Liver (tissue), 9 donors: Measurements from ENCODE around the gene PIEZO1. TPM values are rescaled to one million over a fixed set of nuclear protein-coding genes. Genes with fewer than 3 reads are reported as not detected.

Experiments used
- DNase-seq: peaks from one replicate; pipeline ENCODE4 v3.0.0-alpha.2; 2017; ENCODE audit warnings: low spot score
- H3K27ac ChIP-seq, 2 donors: one replicate each; pipeline ENCODE4 v1.7.0; 2013; ENCODE audit warnings: inconsistent platforms in 2 of 2, low read length in 2 of 2, control low read depth in 1 of 2, low read depth in 1 of 2, mild to moderate bottlenecking in 1 of 2
- H3K27me3 ChIP-seq, 4 donors: one replicate each; pipeline versions ENCODE4 v1.6.1 to v1.7.0; 2013; ENCODE audit warnings: low read length in 3 of 4, inconsistent platforms in 1 of 4, mild to moderate bottlenecking in 1 of 4, moderate library complexity in 1 of 4; ENCODE audit not compliant: control insufficient read depth in 4 of 4, insufficient read depth in 4 of 4
- H3K36me3 ChIP-seq, 4 donors: one replicate each; pipeline versions ENCODE4 v1.6.1 to v1.7.0; 2013; ENCODE audit warnings: low read length in 3 of 4, mild to moderate bottlenecking in 3 of 4, low read depth in 1 of 4, moderate library complexity in 1 of 4; ENCODE audit not compliant: control insufficient read depth in 4 of 4, insufficient read depth in 3 of 4
- H3K4me1 ChIP-seq, 4 donors: one replicate each; pipeline versions ENCODE4 v1.6.1 to v1.7.0; 2013; ENCODE audit warnings: low read length in 3 of 4, mild to moderate bottlenecking in 3 of 4, moderate library complexity in 1 of 4; ENCODE audit not compliant: control insufficient read depth in 4 of 4, insufficient read depth in 4 of 4
- H3K4me3 ChIP-seq, 3 donors: one replicate each; pipeline versions ENCODE4 v1.6.1 to v1.7.0; 2013; ENCODE audit warnings: low read length in 3 of 3, control low read depth in 1 of 3, low read depth in 1 of 3, mild to moderate bottlenecking in 1 of 3
- H3K9ac ChIP-seq, 2 donors: one replicate each; pipeline ENCODE4 v1.7.0; 2013; ENCODE audit warnings: low read length in 2 of 2, mild to moderate bottlenecking in 2 of 2, moderate library complexity in 2 of 2, control low read depth in 1 of 2, low read depth in 1 of 2
- H3K9me3 ChIP-seq, 4 donors: one replicate each; pipeline versions ENCODE4 v1.6.1 to v1.7.0; 2013; ENCODE audit warnings: low read length in 3 of 4; ENCODE audit not compliant: control insufficient read depth in 4 of 4
- EGR1 ChIP-seq, 2 donors: IDR thresholded peaks; 2 replicates each; pipeline ENCODE4 v1.6.1; 2016 to 2018; ENCODE audit warnings: antibody characterized with exemption in 2 of 2, low read depth in 2 of 2
- FOXA1 ChIP-seq: IDR thresholded peaks from 2 replicates; pipeline ENCODE4 v1.6.1; 2016; ENCODE audit warnings: antibody characterized with exemption
- FOXA2 ChIP-seq: IDR thresholded peaks from 2 replicates; pipeline ENCODE4 v1.6.1; 2016; ENCODE audit warnings: antibody characterized with exemption
- GABPA ChIP-seq, 2 donors: IDR thresholded peaks in 1 of 2; conservative IDR thresholded peaks in 1 of 2; 2 replicates each; pipeline ENCODE4 v1.6.1; 2016; ENCODE audit warnings: antibody characterized with exemption in 2 of 2, mild to moderate bottlenecking in 1 of 2, moderate library complexity in 1 of 2
- HNF4A ChIP-seq, 2 donors: conservative IDR thresholded peaks; 2 replicates each; pipeline ENCODE4 v1.6.1; 2016; ENCODE audit warnings: antibody characterized with exemption in 2 of 2, mild to moderate bottlenecking in 2 of 2
- HNF4G ChIP-seq: IDR thresholded peaks from 2 replicates; pipeline ENCODE4 v1.6.1; 2016; ENCODE audit warnings: antibody characterized with exemption
- JUND ChIP-seq, 2 donors: IDR thresholded peaks; 2 replicates each; pipeline ENCODE4 v1.6.1; 2016; ENCODE audit warnings: antibody characterized with exemption in 2 of 2
- NR2F2 ChIP-seq: IDR thresholded peaks from 2 replicates; pipeline ENCODE4 v1.6.1; 2016; ENCODE audit warnings: antibody characterized with exemption
- RAD21 ChIP-seq, 2 donors: IDR thresholded peaks; 2 replicates each; pipeline ENCODE4 v1.6.1; 2016; ENCODE audit warnings: antibody characterized with exemption in 2 of 2, mild to moderate bottlenecking in 2 of 2
- RXRA ChIP-seq, 2 donors: IDR thresholded peaks; 2 replicates each; pipeline ENCODE4 v1.6.1; 2017 to 2018; ENCODE audit warnings: antibody characterized with exemption in 2 of 2, mild to moderate bottlenecking in 1 of 2
- SP1 ChIP-seq: IDR thresholded peaks from 2 replicates; pipeline ENCODE4 v1.6.1; 2018; ENCODE audit warnings: antibody characterized with exemption, mild to moderate bottlenecking
- TAF1 ChIP-seq: conservative IDR thresholded peaks from 2 replicates; pipeline ENCODE4 v1.6.1; 2016; ENCODE audit warnings: antibody characterized with exemption, mild to moderate bottlenecking
- YY1 ChIP-seq: IDR thresholded peaks from 2 replicates; pipeline ENCODE4 v1.6.1; 2016; ENCODE audit warnings: antibody characterized with exemption, mild to moderate bottlenecking
- WGBS: extraction: QIAGEN DNeasy Blood & Tissue Kit; methylation state at CpG from one replicate; pipeline ENCODE4 v1.1.7; 2013; 5-methylcytosine and 5-hydroxymethylcytosine counted together
- polyA plus RNA-seq, 2 donors: library from polyadenylated mRNA; stranded (reverse) in 1 of 2; unstranded in 1 of 2; fragments of 200-250 nt in 1 of 2; fragments of >200 nt in 1 of 2; fragmentation: Nextera tagmentation in 1 of 2; extraction: Ambion mirVana in 1 of 2; gene quantifications; one replicate each; pipeline versions ENCODE4 v1.2.1 to v1.2.3, GENCODE V29; 2013 to 2015
- total RNA-seq, 2 donors: library from RNA; depleted of rRNA; stranded (reverse); fragments of >200 nt; gene quantifications; one replicate each; pipeline ENCODE4 v1.2.3, GENCODE V29; 2014
- TF ChIP-seq, protein P1 (sequence below): IDR thresholded peaks from 2 replicates; pipeline ENCODE4 v1.6.1; 2016; ENCODE audit warnings: antibody characterized with exemption, mild to moderate bottlenecking
- TF ChIP-seq, protein P2 (sequence below): IDR thresholded peaks from 2 replicates; pipeline ENCODE4 v1.6.1; 2016; ENCODE audit warnings: antibody characterized with exemption
- TF ChIP-seq, protein P3 (sequence below): fragments of 150-350 bp; IDR thresholded peaks from 2 replicates; pipeline ENCODE4 v1.5.1; 2017; ENCODE audit warnings: improper control_type of control experiment, low read depth, low read length; ENCODE audit not compliant: missing input control
- TF ChIP-seq, protein P4 (sequence below): IDR thresholded peaks from 2 replicates; pipeline ENCODE4 v1.6.1; 2016; ENCODE audit warnings: antibody characterized with exemption
- TF ChIP-seq, protein P5 (sequence below): IDR thresholded peaks from 2 replicates; pipeline ENCODE4 v1.6.1; 2016; ENCODE audit warnings: antibody characterized with exemption
- donor health status: healthy.
- donor health status: healthy.
- donor health status: healthy.
- donor health status: healthy.
- donor health status: healthy.

The PIEZO1 gene
- total and polyA plus RNA-seq, 4 donors = 15.3 to 74.7 (median 59.2) TPM

DNA sequence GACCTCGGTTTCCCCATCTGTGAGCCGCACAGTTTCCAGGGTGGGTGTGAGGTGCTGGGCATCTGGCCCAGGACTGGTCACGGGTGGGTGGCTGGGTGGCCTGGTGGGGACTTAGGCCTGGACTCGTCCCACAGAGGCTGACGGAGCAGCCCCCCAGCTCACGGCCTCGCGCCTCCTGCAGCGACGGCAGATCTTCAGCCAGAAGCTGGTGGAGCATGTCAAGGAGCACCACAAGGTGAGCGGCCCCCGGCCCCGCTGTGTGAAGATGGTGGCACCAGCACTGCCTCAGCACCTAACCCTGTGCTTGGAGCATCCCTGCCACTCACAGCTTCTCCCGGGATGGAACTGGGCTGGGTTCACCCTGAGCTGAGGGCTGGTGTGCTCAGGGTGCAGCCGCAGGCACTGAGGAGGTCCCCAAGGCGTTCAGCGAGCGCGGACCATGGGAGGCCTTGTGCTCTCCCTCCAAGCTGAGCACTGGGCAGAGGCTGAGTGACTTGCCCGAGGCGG is 20.9 kb upstream of the PIEZO1 start:
- Histone ChIP-seq H3K9me3 (no peaks in the 10 kb centered on the region), H3K27ac (no peak overlapping the region), H3K27me3 (no peaks in the 10 kb centered on the region), H3K4me3 (no peak overlapping the region), H3K36me3 (peaks cover 0 to 8% (median 3%) of the 10 kb centered on the region in 4 donors), H3K4me1 (peaks cover 14 to 35% (median 18%) of the 10 kb centered on the region in 4 donors), H3K9ac (no peak overlapping the region)
- 94% methylated on average over 21 of the region's 21 CpGs for WGBS
- no peak for DNase-seq
- TF ChIP-seq RAD21 (IDR thresholded peaks at IDR 0.05) = no peak
- no peak for TF ChIP-seq FOXA2
- TF ChIP-seq RXRA (IDR thresholded peaks at IDR 0.05) = no peak
- TF ChIP-seq HNF4A (conservative IDR thresholded peaks at IDR 0.05) = no peak
- no peak for TF ChIP-seq SP1
- TF ChIP-seq, protein P1, sequence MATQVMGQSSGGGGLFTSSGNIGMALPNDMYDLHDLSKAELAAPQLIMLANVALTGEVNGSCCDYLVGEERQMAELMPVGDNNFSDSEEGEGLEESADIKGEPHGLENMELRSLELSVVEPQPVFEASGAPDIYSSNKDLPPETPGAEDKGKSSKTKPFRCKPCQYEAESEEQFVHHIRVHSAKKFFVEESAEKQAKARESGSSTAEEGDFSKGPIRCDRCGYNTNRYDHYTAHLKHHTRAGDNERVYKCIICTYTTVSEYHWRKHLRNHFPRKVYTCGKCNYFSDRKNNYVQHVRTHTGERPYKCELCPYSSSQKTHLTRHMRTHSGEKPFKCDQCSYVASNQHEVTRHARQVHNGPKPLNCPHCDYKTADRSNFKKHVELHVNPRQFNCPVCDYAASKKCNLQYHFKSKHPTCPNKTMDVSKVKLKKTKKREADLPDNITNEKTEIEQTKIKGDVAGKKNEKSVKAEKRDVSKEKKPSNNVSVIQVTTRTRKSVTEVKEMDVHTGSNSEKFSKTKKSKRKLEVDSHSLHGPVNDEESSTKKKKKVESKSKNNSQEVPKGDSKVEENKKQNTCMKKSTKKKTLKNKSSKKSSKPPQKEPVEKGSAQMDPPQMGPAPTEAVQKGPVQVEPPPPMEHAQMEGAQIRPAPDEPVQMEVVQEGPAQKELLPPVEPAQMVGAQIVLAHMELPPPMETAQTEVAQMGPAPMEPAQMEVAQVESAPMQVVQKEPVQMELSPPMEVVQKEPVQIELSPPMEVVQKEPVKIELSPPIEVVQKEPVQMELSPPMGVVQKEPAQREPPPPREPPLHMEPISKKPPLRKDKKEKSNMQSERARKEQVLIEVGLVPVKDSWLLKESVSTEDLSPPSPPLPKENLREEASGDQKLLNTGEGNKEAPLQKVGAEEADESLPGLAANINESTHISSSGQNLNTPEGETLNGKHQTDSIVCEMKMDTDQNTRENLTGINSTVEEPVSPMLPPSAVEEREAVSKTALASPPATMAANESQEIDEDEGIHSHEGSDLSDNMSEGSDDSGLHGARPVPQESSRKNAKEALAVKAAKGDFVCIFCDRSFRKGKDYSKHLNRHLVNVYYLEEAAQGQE = no peak
- TF ChIP-seq, protein P2, sequence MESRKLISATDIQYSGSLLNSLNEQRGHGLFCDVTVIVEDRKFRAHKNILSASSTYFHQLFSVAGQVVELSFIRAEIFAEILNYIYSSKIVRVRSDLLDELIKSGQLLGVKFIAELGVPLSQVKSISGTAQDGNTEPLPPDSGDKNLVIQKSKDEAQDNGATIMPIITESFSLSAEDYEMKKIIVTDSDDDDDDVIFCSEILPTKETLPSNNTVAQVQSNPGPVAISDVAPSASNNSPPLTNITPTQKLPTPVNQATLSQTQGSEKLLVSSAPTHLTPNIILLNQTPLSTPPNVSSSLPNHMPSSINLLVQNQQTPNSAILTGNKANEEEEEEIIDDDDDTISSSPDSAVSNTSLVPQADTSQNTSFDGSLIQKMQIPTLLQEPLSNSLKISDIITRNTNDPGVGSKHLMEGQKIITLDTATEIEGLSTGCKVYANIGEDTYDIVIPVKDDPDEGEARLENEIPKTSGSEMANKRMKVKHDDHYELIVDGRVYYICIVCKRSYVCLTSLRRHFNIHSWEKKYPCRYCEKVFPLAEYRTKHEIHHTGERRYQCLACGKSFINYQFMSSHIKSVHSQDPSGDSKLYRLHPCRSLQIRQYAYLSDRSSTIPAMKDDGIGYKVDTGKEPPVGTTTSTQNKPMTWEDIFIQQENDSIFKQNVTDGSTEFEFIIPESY = no peak
- TF ChIP-seq, protein P3, sequence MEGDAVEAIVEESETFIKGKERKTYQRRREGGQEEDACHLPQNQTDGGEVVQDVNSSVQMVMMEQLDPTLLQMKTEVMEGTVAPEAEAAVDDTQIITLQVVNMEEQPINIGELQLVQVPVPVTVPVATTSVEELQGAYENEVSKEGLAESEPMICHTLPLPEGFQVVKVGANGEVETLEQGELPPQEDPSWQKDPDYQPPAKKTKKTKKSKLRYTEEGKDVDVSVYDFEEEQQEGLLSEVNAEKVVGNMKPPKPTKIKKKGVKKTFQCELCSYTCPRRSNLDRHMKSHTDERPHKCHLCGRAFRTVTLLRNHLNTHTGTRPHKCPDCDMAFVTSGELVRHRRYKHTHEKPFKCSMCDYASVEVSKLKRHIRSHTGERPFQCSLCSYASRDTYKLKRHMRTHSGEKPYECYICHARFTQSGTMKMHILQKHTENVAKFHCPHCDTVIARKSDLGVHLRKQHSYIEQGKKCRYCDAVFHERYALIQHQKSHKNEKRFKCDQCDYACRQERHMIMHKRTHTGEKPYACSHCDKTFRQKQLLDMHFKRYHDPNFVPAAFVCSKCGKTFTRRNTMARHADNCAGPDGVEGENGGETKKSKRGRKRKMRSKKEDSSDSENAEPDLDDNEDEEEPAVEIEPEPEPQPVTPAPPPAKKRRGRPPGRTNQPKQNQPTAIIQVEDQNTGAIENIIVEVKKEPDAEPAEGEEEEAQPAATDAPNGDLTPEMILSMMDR = no peak
- TF ChIP-seq EGR1 (IDR thresholded peaks at IDR 0.05; ENCODE audit: low read depth in 2 of 2) = no peak
- TF ChIP-seq, protein P4, sequence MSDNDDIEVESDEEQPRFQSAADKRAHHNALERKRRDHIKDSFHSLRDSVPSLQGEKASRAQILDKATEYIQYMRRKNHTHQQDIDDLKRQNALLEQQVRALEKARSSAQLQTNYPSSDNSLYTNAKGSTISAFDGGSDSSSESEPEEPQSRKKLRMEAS = no peak
- no peak for TF ChIP-seq TAF1

DNA sequence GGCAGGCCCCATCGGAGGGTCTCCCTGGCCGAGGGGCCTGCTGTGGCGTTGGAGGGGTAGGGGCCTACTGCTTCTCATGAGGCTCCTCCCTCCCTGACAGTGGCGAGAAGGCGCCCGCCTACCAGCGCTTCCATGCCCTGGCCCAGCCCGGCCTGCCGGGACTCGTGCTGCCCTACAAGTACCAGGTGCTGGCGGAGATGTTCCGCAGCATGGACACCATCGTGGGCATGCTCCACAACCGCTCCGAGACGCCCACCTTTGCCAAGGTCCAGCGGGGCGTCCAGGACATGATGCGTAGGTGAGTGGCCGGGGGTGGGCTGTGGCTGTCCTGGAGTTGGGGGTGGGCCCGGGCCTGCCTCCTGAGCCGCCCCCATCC is 20.3 kb upstream of the PIEZO1 start:
- H3K27me3 ChIP-seq = no peaks in the 10 kb centered on the region
- H3K4me3 ChIP-seq = no peak overlapping the region
- peaks cover 0 to 8% (median 3%) of the 10 kb centered on the region in 4 donors for H3K36me3 ChIP-seq
- DNase-seq = no peak
- WGBS = 92% methylated on average over 22 of the region's 22 CpGs
- no peak overlapping the region for H3K27ac ChIP-seq
- H3K4me1 ChIP-seq = peaks cover 11 to 29% (median 13%) of the 10 kb centered on the region in 4 donors
- no peaks in the 10 kb centered on the region for H3K9me3 ChIP-seq
- H3K9ac ChIP-seq = peak overlapping the region in 1 of 2 donors; percentile 21
- TF ChIP-seq, protein P1 = no peak
- TF ChIP-seq GABPA (IDR thresholded peaks at IDR 0.05 in 1 of 2, conservative IDR thresholded peaks at IDR 0.05 in 1 of 2) = no peak
- TF ChIP-seq SP1 = no peak
- TF ChIP-seq NR2F2 = no peak
- no peak for TF ChIP-seq RXRA (IDR thresholded peaks at IDR 0.05)
- no peak for TF ChIP-seq HNF4G
- TF ChIP-seq YY1 = no peak
- TF ChIP-seq JUND (IDR thresholded peaks at IDR 0.05) = no peak
- TF ChIP-seq TAF1 = no peak
- no peak for TF ChIP-seq FOXA1
- TF ChIP-seq, protein P4 = no peak
- TF ChIP-seq FOXA2 = no peak
- TF ChIP-seq, protein P5, sequence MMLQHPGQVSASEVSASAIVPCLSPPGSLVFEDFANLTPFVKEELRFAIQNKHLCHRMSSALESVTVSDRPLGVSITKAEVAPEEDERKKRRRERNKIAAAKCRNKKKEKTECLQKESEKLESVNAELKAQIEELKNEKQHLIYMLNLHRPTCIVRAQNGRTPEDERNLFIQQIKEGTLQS = no peak
- no peak for TF ChIP-seq EGR1 (IDR thresholded peaks at IDR 0.05; ENCODE audit: low read depth in 2 of 2)
- TF ChIP-seq HNF4A (conservative IDR thresholded peaks at IDR 0.05) = no peak
- TF ChIP-seq, protein P2 = no peak
